Common myeloid progenitor, CD34-positive (primary cell): Measurements from ENCODE around the gene SPATA18.
A peak's percentile ranks its signal among the peaks of the same experiment; 100 is the strongest.

Experiments used
- CTCF ChIA-PET: fragments of 350-600 bp; sonication (Branson Sonifier 250); formaldehyde crosslinking; loops from one replicate; lab custom pipeline; 2021; ENCODE audit warnings: antibody characterized with exemption; lab: Charles Lee
- POLR2A ChIA-PET: fragments of 350-600 bp; sonication (Branson Sonifier 250); formaldehyde crosslinking; loops from one replicate; lab custom pipeline; 2021; ENCODE audit warnings: antibody characterized with exemption; lab: Charles Lee
- DNase-seq, 3 donors: peaks; one replicate each; pipeline versions ENCODE4 v3.0.0 to v3.0.0-alpha.2; 2013
- H3K27ac ChIP-seq, 2 experiments: 1 replicate in 1 of 2; 2 replicates in 1 of 2; pipeline ENCODE4 v1.7.0; 2013; ENCODE audit warnings: inconsistent platforms in 2 of 2, low read length in 2 of 2, mild to moderate bottlenecking in 2 of 2, low read depth in 1 of 2, moderate library complexity in 1 of 2; ENCODE audit not compliant: severe bottlenecking in 2 of 2, insufficient read depth in 1 of 2, poor library complexity in 1 of 2
- H3K27me3 ChIP-seq, 5 experiments: replicated peaks in 2 of 5; 1 replicate in 3 of 5; 2 replicates in 2 of 5; pipeline versions ENCODE4 v1.6.1 to v1.7.0; 2013; ENCODE audit warnings: low read length in 4 of 5, mild to moderate bottlenecking in 2 of 5, moderate library complexity in 2 of 5, inconsistent platforms in 1 of 5; ENCODE audit not compliant: insufficient read depth in 5 of 5, control insufficient read depth in 4 of 5
- H3K36me3 ChIP-seq, 4 experiments: 1 replicate in 2 of 4; 2 replicates in 2 of 4; pipeline versions ENCODE4 v1.6.1 to v1.7.0; 2013; ENCODE audit warnings: low read length in 3 of 4, control low read depth in 1 of 4, mild to moderate bottlenecking in 1 of 4; ENCODE audit not compliant: control insufficient read depth in 4 of 4, insufficient read depth in 4 of 4
- H3K4me1 ChIP-seq, 4 experiments: 1 replicate in 3 of 4; 2 replicates in 1 of 4; pipeline versions ENCODE4 v1.6.1 to v1.7.1; 2013; ENCODE audit warnings: low read length in 3 of 4, mild to moderate bottlenecking in 3 of 4, control low read depth in 1 of 4, inconsistent platforms in 1 of 4, moderate library complexity in 1 of 4; ENCODE audit not compliant: control insufficient read depth in 4 of 4, insufficient read depth in 4 of 4; ENCODE audit errors: control extremely low read depth in 1 of 4
- H3K4me3 ChIP-seq, 7 experiments: 1 replicate in 4 of 7; 2 replicates in 3 of 7; pipeline versions ENCODE4 v1.5.1 to v1.7.0; 2013; ENCODE audit warnings: mild to moderate bottlenecking in 7 of 7, low read length in 6 of 7, moderate library complexity in 6 of 7, inconsistent platforms in 2 of 7, low read depth in 2 of 7, control low read depth in 1 of 7; ENCODE audit not compliant: insufficient read depth in 4 of 7, control insufficient read depth in 1 of 7; ENCODE audit errors: extremely low read depth in 1 of 7
- H3K9me3 ChIP-seq, 5 experiments: 1 replicate in 4 of 5; 2 replicates in 1 of 5; pipeline versions ENCODE4 v1.6.1 to v1.7.1; 2013; ENCODE audit warnings: low read length in 4 of 5, mild to moderate bottlenecking in 2 of 5, inconsistent platforms in 1 of 5, low read depth in 1 of 5, moderate library complexity in 1 of 5; ENCODE audit not compliant: control insufficient read depth in 4 of 5, insufficient read depth in 2 of 5; ENCODE audit errors: control extremely low read depth in 1 of 5
- WGBS: methylation state at CpG from one replicate; pipeline ENCODE4 v1.1.5; 2013; ENCODE audit not compliant: insufficient coverage; 5-methylcytosine and 5-hydroxymethylcytosine counted together

Gene SPATA18

GRCh38 chr4:52035190-52035589 lies 15.9 kb upstream of the SPATA18 start:
- no CpG with 5 or more reads among the region's 2 CpGs for WGBS
- ChIA-PET POLR2A (no interaction called here), CTCF (interaction anchor here (0.8 to 1.5 kb wide), 2 partner anchors 9 to 151 kb away, joined by 3 to 5 read pairs; no protein-coding TSS in a partner anchor)
- DNase-seq = no peak
- H3K27ac ChIP-seq = no peak overlapping the region
- H3K4me3 ChIP-seq = no peak overlapping the region
- no peaks in the 10 kb centered on the region for H3K36me3 ChIP-seq
- H3K27me3 ChIP-seq = peaks cover 2 to 44% (median 28%) of the 10 kb centered on the region in 5 experiments
- peaks cover 0 to 2% (median 0%) of the 10 kb centered on the region in 5 experiments for H3K9me3 ChIP-seq
- H3K4me1 ChIP-seq = peaks cover 0 to 10% (median 6%) of the 10 kb centered on the region in 4 experiments

- ChIA-PET POLR2A (interaction anchor here (0.6 kb wide), 1 partner anchor 954 kb away, joined by 3 read pairs; no protein-coding TSS in a partner anchor), CTCF (no interaction called here)
- WGBS = 100% methylated on average over 3 of the region's 7 CpGs
- Histone ChIP-seq H3K9me3 (peaks cover 0 to 2% (median 0%) of the 10 kb centered on the region in 5 experiments), H3K27ac (no peak overlapping the region), H3K4me1 (peaks cover 0 to 10% (median 6%) of the 10 kb centered on the region in 4 experiments), H3K27me3 (peaks cover 5 to 62% (median 31%) of the 10 kb centered on the region in 5 experiments), H3K36me3 (no peaks in the 10 kb centered on the region), H3K4me3 (peak overlapping the region in 1 of 7 experiments; percentile 70)
- DNase-seq = no peak
Observed at GRCh38 chr4:52036886-52037530, 14.1 kb upstream of the SPATA18 start.

GRCh38 chr4:52037689-52038102 lies 13.4 kb upstream of the SPATA18 start:
- CTCF ChIA-PET = interaction anchor here (1.4 kb wide), 1 partner anchor 12 kb away, joined by 4 read pairs; no protein-coding TSS in a partner anchor
- H3K4me1 ChIP-seq = peaks cover 0 to 10% (median 6%) of the 10 kb centered on the region in 4 experiments
- DNase-seq = peak in 2 of 3 donors; percentile 22 to 42
- peaks cover 0 to 2% (median 0%) of the 10 kb centered on the region in 5 experiments for H3K9me3 ChIP-seq
- peak overlapping the region; percentile 38 to 80 (median 63) for H3K4me3 ChIP-seq
- POLR2A ChIA-PET = no interaction called here
- H3K27me3 ChIP-seq = peaks cover 5 to 68% (median 32%) of the 10 kb centered on the region in 5 experiments
- H3K27ac ChIP-seq = no peak overlapping the region
- 3% methylated on average over 13 of the region's 25 CpGs for WGBS
- H3K36me3 ChIP-seq = no peaks in the 10 kb centered on the region

GRCh38 chr4:52038103-52038912 lies 12.8 kb upstream of the SPATA18 start, which contains the start of gene SGCB:
Gene SGCB (minus strand): TSS chr4:52038299. CDS start chr4:52038259, 40 bp downstream.
- 1% methylated on average over 58 of the region's 70 CpGs for WGBS
- H3K9me3 ChIP-seq = peaks cover 0 to 2% (median 0%) of the 10 kb centered on the region in 5 experiments
- H3K27me3 ChIP-seq = peaks cover 5 to 71% (median 33%) of the 10 kb centered on the region in 5 experiments
- H3K4me3 ChIP-seq = peak within 1 kb of the TSS; percentile 38 to 80 (median 63)
- no peak within 1 kb of the TSS for H3K27ac ChIP-seq
- peak; percentile 27 to 72 (median 59) for DNase-seq
- ChIA-PET CTCF (interaction anchor here (1.0 to 1.4 kb wide), 2 partner anchors 12 to 143 kb away, joined by 3 to 4 read pairs; no protein-coding TSS in a partner anchor), POLR2A (no interaction called here)
- H3K36me3 ChIP-seq = no peaks in the 10 kb centered on the region
- peaks cover 0 to 10% (median 6%) of the 10 kb centered on the region in 4 experiments for H3K4me1 ChIP-seq

GRCh38 chr4:52045028-52045427 lies 6.1 kb upstream of the SPATA18 start:
- 100% methylated on average over 1 of the region's 1 CpG for WGBS
- H3K4me1 ChIP-seq = no peaks in the 10 kb centered on the region
- no peaks in the 10 kb centered on the region for H3K9me3 ChIP-seq
- POLR2A ChIA-PET = no interaction called here
- peaks cover 7 to 57% (median 13%) of the 10 kb centered on the region in 5 experiments for H3K27me3 ChIP-seq
- no peaks in the 10 kb centered on the region for H3K36me3 ChIP-seq
- H3K4me3 ChIP-seq = no peak overlapping the region
- CTCF ChIA-PET = no interaction called here
- no peak overlapping the region for H3K27ac ChIP-seq
- no peak for DNase-seq

- H3K4me1 ChIP-seq = peaks cover 0 to 19% (median 16%) of the 10 kb centered on the region in 4 experiments
- peaks cover 22 to 70% (median 26%) of the 10 kb centered on the region in 5 experiments for H3K27me3 ChIP-seq
- no peak overlapping the region for H3K4me3 ChIP-seq
- no peaks in the 10 kb centered on the region for H3K36me3 ChIP-seq
- H3K9me3 ChIP-seq = peaks cover 0 to 1% (median 0%) of the 10 kb centered on the region in 5 experiments
- ChIA-PET POLR2A (no interaction called here), CTCF (no interaction called here)
- no peak for DNase-seq
- no peak overlapping the region for H3K27ac ChIP-seq
- WGBS = 97% methylated on average over 4 of the region's 5 CpGs
Observed at GRCh38 chr4:52049266-52049665, 1.8 kb upstream of the SPATA18 start.
